Hematopoietic multipotent progenitor cell treated with erythropoietin and hydrocortisone succinate and interleukin-3 and kit ligand, for 15 days (in vitro differentiated cells): ENCODE measurements around the gene TOX2.

Experiments used
- DNase-seq: peaks from one replicate; pipeline ENCODE4 v3.0.0-alpha.2; 2015; ENCODE audit warnings: low spot score

TOX2 gene

GRCh38 chr20:43940518-43941225, 26.0 kb downstream of the TOX2 start:
- no peak for DNase-seq

GRCh38 chr20:43941476-43942200, 27.0 kb downstream of the TOX2 start:
- no peak for DNase-seq

GRCh38 chr20:43942201-43942590, 27.5 kb downstream of the TOX2 start:
- DNase-seq, result no peak

- no peak for DNase-seq
Observed at GRCh38 chr20:43942667-43943285, 28.1 kb downstream of the TOX2 start.

GRCh38 chr20:43943725-43944124, 29.1 kb downstream of the TOX2 start:
- no peak for DNase-seq

- no peak for DNase-seq
Observed at GRCh38 chr20:43944653-43945235, 30.1 kb downstream of the TOX2 start.

- no peak for DNase-seq
Observed at GRCh38 chr20:43945391-43946205, 30.9 kb downstream of the TOX2 start.

- no peak for DNase-seq
Observed at GRCh38 chr20:43946206-43946491, 31.5 kb downstream of the TOX2 start.

- no peak for DNase-seq
Observed at GRCh38 chr20:43946659-43947315, 32.1 kb downstream of the TOX2 start.

GRCh38 chr20:43947316-43947710, 32.7 kb downstream of the TOX2 start:
- DNase-seq, result no peak

GRCh38 chr20:43948455-43948854, 33.8 kb downstream of the TOX2 start:
- DNase-seq, result no peak

- no peak for DNase-seq
Observed at GRCh38 chr20:43949248-43949647, 34.6 kb downstream of the TOX2 start.

GRCh38 chr20:43949741-43950618, 35.3 kb downstream of the TOX2 start:
- DNase-seq, result no peak

GRCh38 chr20:43953919-43954592, 39.4 kb downstream of the TOX2 start:
- no peak for DNase-seq

GRCh38 chr20:43954704-43955061, 40.0 kb downstream of the TOX2 start:
- no peak for DNase-seq

GRCh38 chr20:43955062-43955749, 40.6 kb downstream of the TOX2 start:
- DNase-seq, result no peak

- no peak for DNase-seq
Observed at GRCh38 chr20:43955750-43956191, 41.1 kb downstream of the TOX2 start.

GRCh38 chr20:43957392-43957791, 42.7 kb downstream of the TOX2 start:
- no peak for DNase-seq

GRCh38 chr20:43958626-43959025, 44.0 kb downstream of the TOX2 start:
- no peak for DNase-seq
